M059J (cell line): Measurements from ENCODE around the gene CLCA1. TPM values are rescaled to one million over a fixed set of nuclear protein-coding genes. Genes with fewer than 3 reads are reported as not detected.

Source experiments
- DNase-seq: peaks from one replicate; pipeline ENCODE4 v3.0.0-alpha.2; 2012; ENCODE audit warnings: low read depth
- total RNA-seq: library from RNA; depleted of rRNA; stranded (reverse); fragments of >200 nt; shearing (Covaris generic); gene quantifications from 2 replicates; pipeline ENCODE4 v1.2.3, GENCODE V29; 2014

Gene CLCA1
- total RNA-seq, 1 experiment from 2014 or later, result not detected

DNA sequence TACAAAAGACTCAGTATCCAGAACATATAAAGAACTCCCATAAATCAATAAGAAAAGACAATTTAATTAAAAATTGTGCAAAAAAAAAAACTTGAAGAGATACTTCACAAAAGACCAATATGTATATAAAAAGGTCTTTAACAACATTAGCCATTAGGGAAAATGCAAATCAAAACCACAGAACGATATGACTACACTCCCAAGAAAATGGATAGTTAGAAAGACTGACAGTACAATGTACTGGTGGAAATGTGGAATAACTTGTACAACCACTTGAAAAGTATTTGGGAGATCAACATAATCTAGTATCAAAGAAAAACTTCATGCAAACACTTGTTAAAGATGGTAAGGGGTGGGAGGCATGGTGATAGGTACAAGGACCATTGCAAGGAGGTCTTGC lies 3.9 kb upstream of the CLCA1 start:
- no peak for DNase-seq

DNA sequence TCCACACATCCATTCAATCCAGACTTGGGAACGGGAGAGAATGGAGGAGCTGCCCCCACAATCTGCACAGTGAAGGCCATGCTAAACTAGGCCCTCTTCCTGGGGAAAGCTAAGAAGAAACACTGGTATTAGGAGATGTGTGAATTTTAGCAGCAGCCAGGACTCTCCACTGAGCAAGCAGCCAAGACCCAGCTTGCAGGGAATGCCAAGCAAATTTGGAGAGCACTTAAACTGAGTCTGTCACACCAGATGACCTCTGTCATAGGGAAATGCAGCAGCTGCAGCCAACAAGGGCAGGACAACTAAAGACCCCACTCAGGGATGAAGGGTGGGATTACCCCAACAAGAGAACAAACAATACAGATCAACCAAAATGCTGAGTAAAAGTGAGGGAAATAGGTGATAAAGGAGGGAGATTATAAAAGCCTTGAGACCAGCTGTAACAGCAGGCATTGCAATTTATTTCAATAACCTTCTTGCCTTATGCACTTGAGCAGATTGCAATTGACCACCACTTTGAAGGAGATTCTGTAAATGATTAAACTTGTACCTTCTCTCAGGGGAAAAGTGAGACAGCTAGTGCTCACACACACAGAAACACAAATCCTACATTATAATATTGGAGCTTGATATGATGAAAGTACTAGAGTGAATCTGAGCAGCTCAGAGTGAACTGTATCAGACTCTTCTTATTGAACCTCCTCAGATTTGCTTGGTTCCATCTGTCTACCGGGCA lies 2.5 kb upstream of the CLCA1 start:
- DNase-seq, result no peak

DNA sequence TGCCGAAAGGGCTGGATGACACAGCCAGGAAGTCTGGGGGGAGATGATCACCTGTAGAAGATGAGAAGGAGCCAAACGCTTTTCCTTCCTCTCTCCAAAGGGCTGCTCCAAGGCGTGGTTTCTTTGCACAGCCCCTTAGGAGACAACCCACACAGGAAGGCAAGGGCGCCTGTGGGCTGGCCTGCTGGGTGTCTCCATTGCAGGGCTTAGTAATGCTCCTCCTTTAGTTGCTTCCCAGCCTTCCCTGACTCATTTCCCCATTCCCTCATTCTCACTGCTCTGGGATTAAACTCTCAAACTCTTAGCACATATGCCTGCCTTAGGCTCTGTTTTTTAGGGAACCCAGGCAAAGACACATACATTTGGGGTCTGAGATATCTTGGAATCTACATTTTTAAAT lies 1.7 kb upstream of the CLCA1 start:
- peak; percentile 5 for DNase-seq

DNA sequence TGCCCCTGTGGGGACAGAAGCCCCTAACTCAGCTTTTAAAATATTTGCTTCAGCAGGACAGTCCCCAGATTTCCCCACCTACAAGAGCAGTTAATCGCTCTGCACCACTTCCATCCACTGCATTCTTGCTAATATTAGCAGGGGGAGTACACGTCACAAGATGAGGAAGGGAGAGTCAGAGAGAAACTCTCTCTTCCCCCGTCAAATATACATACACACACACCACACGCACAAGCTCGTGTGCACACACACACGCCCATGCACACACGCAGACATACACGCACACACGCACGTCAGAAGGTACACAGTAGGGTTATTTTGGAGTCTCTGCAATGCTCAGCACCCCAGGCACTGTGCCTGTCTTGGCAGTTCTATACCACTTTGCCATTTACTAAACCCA lies 2.1 kb downstream of the CLCA1 start:
- DNase-seq, result no peak

DNA sequence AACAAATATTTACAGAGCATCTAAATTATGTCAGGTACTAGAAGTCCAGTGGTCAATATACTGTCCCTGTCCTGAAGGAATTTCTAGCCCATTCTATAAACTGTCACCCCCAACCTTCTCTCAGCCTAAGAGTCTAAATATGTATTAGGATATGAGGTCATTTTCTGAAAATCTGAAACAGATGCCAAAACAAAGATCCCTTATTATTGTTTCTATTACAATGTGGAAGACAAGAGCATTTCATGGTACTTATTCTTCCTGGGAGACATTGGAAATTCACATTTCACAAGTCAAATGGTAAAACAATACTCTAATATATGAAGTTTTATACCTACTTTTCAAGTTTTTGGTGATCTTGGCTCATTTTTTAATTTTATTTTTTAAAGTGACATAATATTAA lies 2.6 kb downstream of the CLCA1 start:
- no peak for DNase-seq

DNA sequence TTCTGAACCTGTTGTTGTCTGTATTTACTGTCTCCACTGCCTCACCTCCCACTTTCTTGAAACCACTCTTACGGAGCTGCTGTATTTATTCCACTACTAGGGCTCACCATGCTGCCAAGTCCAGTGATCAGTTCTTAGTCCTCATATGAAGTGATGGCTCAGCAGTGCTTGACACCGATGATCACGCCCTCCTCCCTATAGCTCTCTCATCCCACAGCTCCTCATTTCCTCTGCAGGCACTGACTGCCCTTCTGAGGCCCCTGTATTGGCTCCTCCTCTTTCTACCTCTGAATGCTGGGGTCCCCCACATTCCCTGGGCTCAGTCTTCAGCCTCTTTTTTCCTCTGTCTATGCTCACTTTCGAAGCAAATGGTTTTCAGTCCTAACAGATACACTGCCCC lies 3.4 kb downstream of the CLCA1 start:
- no peak for DNase-seq

DNA sequence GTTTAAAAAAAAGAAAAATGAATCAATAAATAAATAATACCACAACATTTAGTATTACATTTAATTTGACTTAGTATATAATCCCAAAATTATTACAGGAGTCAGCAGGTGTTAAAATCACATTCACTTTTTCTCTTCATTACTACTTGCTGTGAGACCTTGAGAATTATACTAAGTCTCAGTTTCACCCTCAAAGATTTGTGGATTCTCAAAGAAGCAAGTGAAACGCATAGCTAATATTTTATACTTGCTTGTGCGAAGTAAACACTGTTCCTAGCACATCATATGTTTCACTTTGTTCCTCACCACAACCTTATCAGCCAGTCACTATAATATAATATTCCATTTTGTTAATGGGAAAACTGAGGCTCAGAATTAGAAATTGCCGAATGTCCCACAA lies 4.0 kb downstream of the CLCA1 start:
- no peak for DNase-seq

DNA sequence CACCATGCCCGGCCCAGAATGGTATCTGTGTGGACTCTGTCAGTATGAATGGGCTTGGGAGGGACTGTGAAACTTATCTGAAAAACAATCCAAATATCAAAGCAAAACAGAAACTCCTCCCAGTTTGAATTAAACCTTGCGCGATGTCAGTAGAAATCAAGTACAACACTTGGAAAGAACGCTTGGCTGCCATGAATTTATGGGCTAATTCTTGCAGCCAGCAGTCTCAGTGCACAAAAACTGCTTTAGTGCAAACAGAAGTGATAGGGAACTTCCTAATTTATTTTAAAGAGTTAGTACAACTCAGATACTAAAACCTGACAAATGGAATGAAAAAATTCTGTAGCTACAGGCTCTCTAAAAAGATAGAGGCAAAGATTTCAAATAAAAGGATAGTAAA lies 8.5 kb downstream of the CLCA1 start:
- no peak for DNase-seq

DNA sequence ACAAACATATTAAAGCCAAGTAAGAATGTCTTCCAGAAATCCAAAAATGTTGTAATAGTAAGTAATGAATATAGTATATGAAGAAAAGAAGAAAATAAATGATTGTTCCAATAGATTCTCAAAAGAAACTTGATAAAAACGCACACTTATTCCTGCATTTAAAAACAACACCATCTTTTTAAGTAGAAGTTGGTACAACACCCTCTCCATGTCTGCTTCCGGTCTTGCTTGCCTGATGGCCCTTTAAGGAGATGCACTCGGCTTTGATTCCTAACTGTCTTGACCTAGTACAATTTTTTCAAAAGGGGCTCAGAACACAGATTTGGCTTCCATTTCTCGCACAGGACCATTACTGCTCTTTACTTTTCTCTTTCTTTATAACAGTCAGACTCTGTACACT lies 9.0 kb downstream of the CLCA1 start:
- no peak for DNase-seq

DNA sequence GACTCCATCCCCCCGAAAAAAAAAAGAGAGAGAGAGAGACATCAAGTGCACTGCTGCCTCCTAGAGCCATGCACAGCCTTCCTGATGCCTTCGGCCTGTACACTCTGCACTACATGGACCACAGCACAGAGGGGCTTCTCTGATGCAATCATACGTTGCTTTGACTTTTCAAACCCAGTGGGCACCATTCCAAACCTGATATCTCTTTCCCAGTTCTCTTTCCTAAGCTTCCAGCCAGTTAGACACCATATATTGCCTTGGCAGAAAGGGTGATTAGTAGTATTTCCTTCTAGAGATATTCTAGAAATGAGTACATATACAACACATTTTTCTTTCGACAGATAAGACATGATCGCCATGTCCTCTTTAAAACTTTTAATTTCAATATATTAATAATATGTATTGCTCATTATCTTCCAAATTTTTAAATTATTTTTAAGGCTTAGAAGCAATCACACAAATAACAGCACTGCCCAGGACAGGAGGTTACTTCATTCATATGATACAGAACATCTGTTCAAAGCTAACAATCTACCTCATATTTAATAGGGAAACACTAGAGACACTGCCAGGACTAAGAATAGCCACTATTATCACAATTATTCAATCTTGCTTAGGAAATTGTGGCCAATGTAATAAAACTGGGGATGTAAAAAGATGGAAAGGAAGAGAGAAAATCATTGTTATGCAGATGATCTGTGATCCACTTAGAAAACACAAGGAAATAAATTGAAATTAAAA lies 9.9 kb downstream of the CLCA1 start:
- DNase-seq, result no peak

DNA sequence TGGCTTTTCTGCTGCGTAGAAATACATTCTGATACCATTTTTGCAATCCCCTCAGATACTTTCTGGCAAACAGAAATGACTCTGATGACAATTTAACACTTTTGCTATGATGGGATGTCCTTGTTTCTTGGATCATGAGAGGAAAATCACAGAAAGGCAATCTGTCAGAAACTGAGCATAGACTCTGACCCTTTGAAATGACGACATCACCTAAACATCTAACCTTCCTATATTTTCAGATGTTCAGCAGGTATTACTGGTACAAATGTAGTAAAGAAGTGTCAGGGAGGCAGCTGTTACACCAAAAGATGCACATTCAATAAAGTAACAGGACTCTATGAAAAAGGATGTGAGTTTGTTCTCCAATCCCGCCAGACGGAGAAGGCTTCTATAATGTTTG lies 13.2 kb downstream of the CLCA1 start:
- DNase-seq, result no peak

DNA sequence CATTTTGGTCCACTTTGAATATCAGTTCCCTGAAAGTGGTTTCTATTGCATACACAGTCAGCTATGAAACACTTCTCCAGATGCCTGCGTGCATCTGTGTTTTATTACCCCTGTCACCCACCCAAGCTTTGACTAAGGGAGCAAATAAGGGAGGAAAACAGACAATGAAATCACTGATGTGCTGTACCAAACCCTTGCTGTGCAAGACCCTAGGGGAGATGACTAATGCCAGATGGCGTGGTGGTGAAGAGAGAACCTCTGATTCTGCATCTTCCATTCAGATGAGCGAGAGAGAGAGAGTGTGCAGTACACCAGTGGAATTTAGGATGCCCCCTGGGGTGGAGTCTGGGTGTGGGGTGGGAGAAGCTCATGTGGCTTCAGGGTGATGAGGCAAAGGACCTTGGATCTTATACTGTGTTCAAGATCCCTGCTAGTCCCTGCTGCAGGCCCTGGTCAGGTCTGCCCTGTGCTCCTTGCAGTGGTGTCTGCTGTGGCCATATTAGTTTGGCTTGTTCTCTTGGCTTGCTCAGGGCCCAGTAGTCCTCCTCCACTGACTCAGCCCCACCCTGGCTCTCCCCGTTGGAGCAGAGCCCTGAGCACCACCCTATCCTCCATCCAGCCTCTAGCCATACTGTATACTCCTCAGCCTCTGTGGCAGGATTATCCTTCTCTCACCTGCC lies 18.5 kb downstream of the CLCA1 start:
- peak; percentile 43 for DNase-seq

DNA sequence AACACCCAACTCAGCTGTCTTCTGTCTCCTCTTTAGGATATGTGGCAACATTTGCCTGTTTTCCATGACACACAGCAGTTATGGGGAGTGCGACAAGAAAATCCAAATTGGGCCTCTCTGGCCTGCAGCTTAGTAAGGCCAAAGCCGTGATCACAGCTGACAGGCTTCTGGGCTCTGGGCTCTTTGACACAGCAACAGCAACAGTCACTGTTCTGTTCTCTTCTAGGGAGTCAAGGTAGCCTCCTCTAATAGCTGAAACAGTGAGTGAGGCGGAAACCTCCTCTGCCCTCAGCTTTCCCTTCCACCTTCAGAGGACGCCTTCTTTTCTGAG lies 19.0 kb downstream of the CLCA1 start:
- no peak for DNase-seq

DNA sequence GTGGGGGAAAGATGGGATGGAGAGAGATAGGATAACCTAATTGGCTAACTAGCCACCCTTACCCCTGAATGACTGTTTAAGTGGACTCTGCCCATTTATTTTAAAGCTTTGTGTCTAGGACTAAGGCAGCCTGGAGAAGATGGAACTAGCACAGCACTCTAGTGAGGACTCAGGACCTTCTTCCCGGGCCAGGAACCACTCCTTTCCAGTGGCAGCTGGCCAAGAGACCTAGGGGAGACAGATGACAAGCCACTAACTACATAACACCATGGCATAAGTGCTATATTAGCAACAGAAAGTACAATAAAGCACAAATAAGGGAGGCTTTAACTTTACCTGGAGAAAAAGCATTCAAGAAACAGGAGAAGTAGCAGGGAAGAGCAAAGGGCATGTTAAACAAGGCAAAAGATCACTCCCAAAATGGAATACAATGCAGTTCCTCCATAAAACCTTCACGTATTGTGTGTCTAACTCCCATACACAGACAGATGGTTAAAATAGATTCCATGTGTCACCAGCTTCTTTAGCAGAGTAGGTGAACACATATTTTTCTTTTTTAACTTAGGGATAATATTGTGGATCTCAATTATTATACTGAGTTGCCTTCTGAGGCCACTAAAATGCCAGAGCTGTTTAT lies 20.6 kb downstream of the CLCA1 start:
- DNase-seq, result no peak

DNA sequence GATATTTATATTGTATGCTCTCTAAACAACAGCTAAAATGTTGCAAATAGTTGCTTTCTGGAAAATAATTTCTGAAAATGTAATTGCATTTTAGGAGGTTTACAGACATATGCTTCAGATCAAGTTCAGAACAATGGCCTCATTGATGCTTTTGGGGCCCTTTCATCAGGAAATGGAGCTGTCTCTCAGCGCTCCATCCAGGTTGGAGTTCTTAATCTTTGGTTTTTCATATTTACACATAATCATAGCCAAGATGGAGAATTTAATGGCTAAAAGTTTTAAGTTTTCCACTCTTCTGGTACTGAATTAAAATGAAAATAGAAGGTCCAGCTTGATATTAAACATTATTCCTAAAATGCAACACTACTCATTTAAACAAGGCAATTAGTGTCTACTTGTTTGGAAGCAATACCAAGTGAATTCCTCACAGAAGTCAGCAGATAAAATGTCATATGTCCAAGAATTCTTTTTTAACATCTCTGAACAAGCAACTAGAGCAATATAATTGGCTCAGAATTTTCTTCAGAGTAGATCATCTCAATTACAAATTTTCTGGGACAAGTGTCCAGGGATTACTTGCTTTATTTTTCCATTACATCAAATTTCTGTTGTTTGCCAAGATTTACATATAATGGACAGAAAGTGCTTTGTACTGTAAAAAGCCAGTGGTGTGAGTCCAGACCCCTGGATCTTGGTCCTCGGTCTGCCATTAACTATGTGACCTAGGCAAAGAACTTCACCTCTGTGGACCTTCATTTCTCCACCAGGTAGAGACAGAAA lies 22.6 kb downstream of the CLCA1 start:
- no peak for DNase-seq

DNA sequence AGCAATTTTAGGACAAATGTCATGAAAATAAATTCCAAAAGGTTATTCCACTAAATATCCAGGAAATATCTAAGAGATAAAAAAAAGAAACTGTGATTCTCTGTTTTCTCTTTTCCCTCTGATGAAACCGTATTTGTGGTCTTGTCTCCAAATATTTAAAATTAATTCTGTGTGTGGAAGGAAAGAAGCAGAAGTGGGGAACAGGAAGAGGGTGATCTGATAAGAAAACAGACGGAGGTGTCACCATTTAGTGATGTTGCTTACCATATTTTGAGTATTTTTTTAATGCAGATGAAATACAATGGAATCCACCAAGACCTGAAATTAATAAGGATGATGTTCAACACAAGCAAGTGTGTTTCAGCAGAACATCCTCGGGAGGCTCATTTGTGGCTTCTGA lies 29.6 kb downstream of the CLCA1 start:
- no peak for DNase-seq

DNA sequence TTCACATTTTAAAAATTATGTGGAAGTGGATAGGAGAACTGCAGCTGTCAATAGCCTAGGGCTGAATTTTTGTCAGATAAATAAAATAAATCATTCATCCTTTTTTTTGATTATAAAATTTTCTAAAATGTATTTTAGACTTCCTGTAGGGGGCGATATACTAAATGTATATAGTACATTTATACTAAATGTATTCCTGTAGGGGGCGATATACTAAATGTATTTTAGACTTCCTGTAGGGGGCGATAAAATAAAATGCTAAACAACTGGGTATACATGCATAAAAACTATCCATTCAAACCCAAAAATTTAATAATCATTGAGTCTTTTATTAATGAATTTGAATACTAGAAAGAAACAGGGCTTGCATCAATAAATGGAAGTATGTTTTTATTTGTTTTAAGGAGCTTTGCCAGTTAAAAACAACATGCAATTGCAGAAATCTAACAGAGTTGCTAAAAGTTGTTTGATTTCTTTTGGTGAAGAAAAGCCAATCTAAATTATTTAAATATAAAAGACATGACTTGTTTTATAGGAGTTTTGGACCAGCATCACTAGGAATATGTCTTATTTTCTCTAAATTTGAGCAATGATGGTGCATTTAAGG lies 31.4 kb downstream of the CLCA1 start:
- DNase-seq, result peak; percentile 37

DNA sequence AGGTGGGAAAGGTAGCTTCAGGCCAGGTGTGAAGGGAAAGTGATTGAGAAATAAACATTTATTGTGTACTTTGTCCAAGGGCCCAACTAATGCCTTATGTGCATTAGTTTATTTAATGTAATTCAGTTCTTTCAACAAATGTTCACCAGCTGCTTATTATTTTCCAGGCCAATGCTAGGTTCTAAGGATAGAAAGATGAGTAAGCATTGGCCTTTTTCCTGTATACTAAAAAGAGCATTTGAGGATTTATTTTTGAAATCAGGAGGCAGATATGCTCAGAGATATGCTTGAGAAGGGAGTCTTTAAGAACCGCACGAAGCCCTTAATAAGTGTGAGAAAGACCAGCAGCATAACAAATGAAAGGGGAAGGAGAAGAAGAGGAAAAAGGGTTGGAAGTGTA lies 32.0 kb downstream of the CLCA1 start:
- no peak for DNase-seq

DNA sequence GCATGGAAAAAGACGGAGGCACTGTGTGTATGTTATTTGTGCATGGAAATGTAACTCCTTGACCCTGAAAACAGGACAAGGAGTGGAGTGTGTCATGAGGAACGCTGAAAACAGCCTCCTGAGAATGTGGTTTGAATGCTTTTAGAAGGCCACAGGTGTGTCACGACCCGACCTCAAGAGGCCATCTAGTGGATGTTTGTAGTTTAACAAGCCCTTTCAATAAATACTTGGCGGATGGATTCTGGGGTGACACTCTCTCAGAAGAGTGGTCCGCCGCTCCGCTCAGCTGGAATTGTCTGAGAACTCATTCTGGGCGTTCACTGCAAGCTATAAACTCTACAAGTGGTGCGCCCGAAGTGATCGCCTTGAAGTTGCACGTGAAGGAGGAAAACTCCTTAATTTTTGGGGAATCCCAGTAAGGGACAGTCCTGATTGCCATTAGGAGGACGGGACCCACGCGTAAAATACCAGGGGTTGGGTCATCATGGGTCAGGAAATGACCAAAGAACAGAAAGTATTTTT lies 33.5 kb downstream of the CLCA1 start:
- peak; percentile 40 for DNase-seq

DNA sequence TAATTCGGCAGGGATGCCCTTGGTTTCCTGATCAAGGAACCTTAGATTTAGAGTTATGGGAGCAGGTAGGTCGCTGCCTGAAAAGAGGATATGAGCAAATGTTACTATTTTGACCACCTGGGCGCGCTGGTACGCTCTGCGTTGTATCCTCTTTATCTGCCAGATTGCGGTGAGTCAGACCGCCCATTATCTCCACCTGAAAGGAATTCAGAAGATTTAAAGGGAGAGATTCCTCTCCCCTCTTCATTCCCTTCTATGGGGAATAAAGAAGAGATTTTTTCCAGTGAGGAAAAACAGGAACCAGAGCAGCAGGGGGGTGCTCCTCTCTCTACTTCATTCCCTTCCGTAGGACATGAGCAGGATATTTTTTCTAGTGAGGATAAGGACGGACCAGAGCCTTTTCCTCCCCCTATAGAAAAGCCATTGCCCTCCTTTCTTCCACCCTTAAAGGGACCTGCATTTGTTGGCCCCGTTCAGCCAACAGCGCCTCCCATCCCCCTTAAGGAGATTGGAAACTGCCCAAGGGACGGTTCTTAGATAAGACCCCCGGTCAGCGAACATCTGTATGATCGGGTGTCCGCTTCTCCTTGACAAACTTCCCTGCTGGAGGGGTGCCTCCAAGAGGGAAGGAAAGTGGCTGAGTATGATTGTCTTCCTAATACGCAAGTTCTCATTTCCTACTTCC lies 34.1 kb downstream of the CLCA1 start:
- peak; percentile 22 for DNase-seq
